GM23248 (cell line): Measurements from ENCODE around the gene EGR4. TPM values are rescaled to one million over a fixed set of nuclear protein-coding genes. Genes with fewer than 3 reads are reported as not detected.
A peak's percentile ranks its signal among the peaks of the same experiment; 100 is the strongest.

Experiments
- DNase-seq: peaks from one replicate; pipeline ENCODE4 v3.0.0-alpha.2; 2015
- H2AFZ ChIP-seq: fragments of 200-600 bp; sonication (generic); 2 replicates; pipeline ENCODE4 v1.6.1; 2016; ENCODE audit warnings: antibody characterized with exemption
- H3F3A ChIP-seq: fragments of 200-600 bp; sonication (generic); 2 replicates; pipeline ENCODE4 v1.6.1; 2016; ENCODE audit warnings: mild to moderate bottlenecking, antibody characterized with exemption, mixed run types; ENCODE audit not compliant: insufficient read depth
- H3K27ac ChIP-seq: fragments of 200-600 bp; sonication (generic); 2 replicates; pipeline ENCODE4 v1.5.1; 2016; ENCODE audit warnings: mild to moderate bottlenecking
- H3K27me3 ChIP-seq: fragments of 200-600 bp; sonication (generic); replicated peaks from 2 replicates; pipeline ENCODE4 v1.6.1; 2016; ENCODE audit warnings: mild to moderate bottlenecking; ENCODE audit not compliant: insufficient read depth
- H3K36me3 ChIP-seq: fragments of 200-600 bp; sonication (generic); 2 replicates; pipeline ENCODE4 v1.6.1; 2016; ENCODE audit warnings: low read depth, mild to moderate bottlenecking
- H3K4me1 ChIP-seq: fragments of 200-600 bp; sonication (generic); 2 replicates; pipeline ENCODE4 v1.6.1; 2016; ENCODE audit warnings: mild to moderate bottlenecking; ENCODE audit not compliant: insufficient read depth
- H3K4me2 ChIP-seq: fragments of 200-600 bp; sonication (generic); one replicate; pipeline ENCODE4 v1.6.1; 2016; ENCODE audit warnings: mild to moderate bottlenecking; ENCODE audit not compliant: unreplicated experiment
- H3K4me3 ChIP-seq: fragments of 200-600 bp; sonication (generic); 2 replicates; pipeline ENCODE4 v1.5.1; 2016; ENCODE audit warnings: mild to moderate bottlenecking
- H3K79me2 ChIP-seq: fragments of 200-600 bp; sonication (generic); 2 replicates; pipeline ENCODE4 v1.6.1; 2016; ENCODE audit warnings: mild to moderate bottlenecking; ENCODE audit not compliant: insufficient read depth
- H3K9ac ChIP-seq: fragments of 200-600 bp; sonication (generic); 2 replicates; pipeline ENCODE4 v1.6.1; 2016; ENCODE audit warnings: mild to moderate bottlenecking
- H3K9me2 ChIP-seq: fragments of 200-600 bp; sonication (generic); 2 replicates; pipeline ENCODE4 v1.6.1; 2016; ENCODE audit warnings: mixed run types, mild to moderate bottlenecking, moderate library complexity; ENCODE audit not compliant: insufficient read depth
- H3K9me3 ChIP-seq: fragments of 200-600 bp; sonication (generic); one replicate; pipeline ENCODE4 v1.6.1; 2017; ENCODE audit warnings: low read depth
- H4K20me1 ChIP-seq: fragments of 200-600 bp; sonication (generic); 2 replicates; pipeline ENCODE4 v1.6.0; 2016; ENCODE audit not compliant: insufficient read depth
- EZH2 ChIP-seq: fragments of 200-600 bp; sonication (generic); IDR thresholded peaks from 2 replicates; pipeline ENCODE4 v1.6.1; 2018; ENCODE audit warnings: antibody characterized with exemption, mild to moderate bottlenecking; ENCODE audit not compliant: insufficient read depth, poor library complexity, severe bottlenecking
- EZH2phosphoT487 ChIP-seq: fragments of 200-600 bp; sonication (generic); IDR thresholded peaks from 2 replicates; pipeline ENCODE4 v1.6.1; 2018; ENCODE audit warnings: antibody characterized with exemption, moderate library complexity, mild to moderate bottlenecking, low read depth; ENCODE audit not compliant: insufficient read depth
- WGBS, 2 experiments: methylation state at CpG; one replicate each; pipeline ENCODE4 v1.1.6; 2015 to 2017; ENCODE audit warnings: low lambda C conversion rate in 2 of 2, low coverage in 1 of 2; ENCODE audit errors: missing lambda C conversion rate in 2 of 2; 5-methylcytosine and 5-hydroxymethylcytosine counted together
- in situ Hi-C: fragments of 300-500 bp; cut with MboI; formaldehyde crosslinking; loops from 2 replicates; pipeline ENCODE4 v1.15.0; 2020
- polyA plus RNA-seq: library from polyadenylated mRNA; unstranded; fragments of >200 nt; fragmentation: Nextera tagmentation; extraction: Ambion mirVana; gene quantifications from 2 replicates; pipeline ENCODE4 v1.2.1, GENCODE V29; 2016
- total RNA-seq: library from RNA; depleted of rRNA; stranded (reverse); fragments of >200 nt; shearing (Covaris generic); gene quantifications from 2 replicates; pipeline ENCODE4 v1.2.3, GENCODE V29; 2014; rRNA removed

Gene EGR4
- total RNA-seq (not detected in 2 replicates), polyA plus RNA-seq (0.08 TPM in 1 of 2 replicates, not detected in the other)

- H2AFZ ChIP-seq: peak within 1 kb of the TSS; percentile 61
- WGBS, 2 experiments: 4 to 5% methylated on average over 23 to 44 of the region's 45 CpGs
- peak within 1 kb of the TSS; percentile 69 for H3K4me2 ChIP-seq
- H3K27me3 ChIP-seq: peaks cover 51% of the 10 kb centered on the region
- H4K20me1 ChIP-seq: no peaks in the 10 kb centered on the region
- H3K9ac ChIP-seq: no peak within 1 kb of the TSS
- H3K4me3 ChIP-seq: peak within 1 kb of the TSS; percentile 71
- H3K36me3 ChIP-seq: no peaks in the 10 kb centered on the region
- H3F3A ChIP-seq: no peaks in the 10 kb centered on the region
- no peak within 1 kb of the TSS for H3K27ac ChIP-seq
- H3K79me2 ChIP-seq: no peaks in the 10 kb centered on the region
- in situ Hi-C loops: no loop called here
- no peaks in the 10 kb centered on the region for H3K9me2 ChIP-seq
- TF ChIP-seq EZH2phosphoT487: no peak
- no peak for TF ChIP-seq EZH2
- DNase-seq: peak; percentile 85
- H3K4me1 ChIP-seq: no peaks in the 10 kb centered on the region
- H3K9me3 ChIP-seq: no peaks in the 10 kb centered on the region
Measured at GRCh38 chr2:73293534-73294171, at the start of gene EGR4. EGR4 (minus strand) TSS chr2:73293548; CDS start chr2:73293317, 231 bp downstream.

- Histone ChIP-seq H3K9ac (no peak overlapping the region), H3K9me2 (no peaks in the 10 kb centered on the region), H3K4me3 (no peak overlapping the region), H4K20me1 (no peaks in the 10 kb centered on the region), H3K27ac (no peak overlapping the region), H3F3A (no peaks in the 10 kb centered on the region), H3K27me3 (peaks cover 21% of the 10 kb centered on the region; the same call in 1 of the 2 replicates), H3K79me2 (no peaks in the 10 kb centered on the region), H3K4me1 (no peaks in the 10 kb centered on the region), H2AFZ (no peak overlapping the region), H3K36me3 (no peaks in the 10 kb centered on the region), H3K9me3 (no peaks in the 10 kb centered on the region), H3K4me2 (no peak overlapping the region)
- WGBS, 2 experiments: 37 to 51% methylated on average over 3 of the region's 3 CpGs
- no peak for DNase-seq
- TF ChIP-seq EZH2: no peak
- in situ Hi-C loops: no loop called here
Measured at GRCh38 chr2:73341039-73341438, 47.7 kb upstream of the EGR4 start.

GRCh38 chr2:73339201-73339600 lies 45.9 kb upstream of the EGR4 start:
- H2AFZ ChIP-seq: no peak overlapping the region
- H3K9ac ChIP-seq: no peak overlapping the region
- no peak overlapping the region for H3K4me2 ChIP-seq
- peaks cover 24% of the 10 kb centered on the region for H3K27me3 ChIP-seq
- H3K9me2 ChIP-seq: no peaks in the 10 kb centered on the region
- in situ Hi-C loops: no loop called here
- H3K27ac ChIP-seq: no peak overlapping the region
- no peak for DNase-seq
- no peaks in the 10 kb centered on the region for H3K4me1 ChIP-seq
- no peaks in the 10 kb centered on the region for H3K36me3 ChIP-seq
- no peaks in the 10 kb centered on the region for H3K9me3 ChIP-seq
- H4K20me1 ChIP-seq: no peaks in the 10 kb centered on the region
- WGBS, 2 experiments: 24 to 25% methylated on average over 3 of the region's 3 CpGs
- H3K4me3 ChIP-seq: no peak overlapping the region
- H3F3A ChIP-seq: no peaks in the 10 kb centered on the region
- H3K79me2 ChIP-seq: no peaks in the 10 kb centered on the region
- no peak for TF ChIP-seq EZH2
- no peak for TF ChIP-seq EZH2phosphoT487

- Histone ChIP-seq H3K9me2 (no peaks in the 10 kb centered on the region), H2AFZ (no peak overlapping the region), H3K9me3 (no peaks in the 10 kb centered on the region), H3K36me3 (no peaks in the 10 kb centered on the region), H3K27ac (no peak overlapping the region), H3K4me3 (no peak overlapping the region), H3K79me2 (no peaks in the 10 kb centered on the region), H3F3A (no peaks in the 10 kb centered on the region), H3K4me1 (no peaks in the 10 kb centered on the region), H4K20me1 (no peaks in the 10 kb centered on the region), H3K4me2 (no peak overlapping the region), H3K27me3 (peaks cover 22% of the 10 kb centered on the region), H3K9ac (no peak overlapping the region)
- 3 to 7% methylated on average over 3 of the region's 3 CpGs for WGBS, 2 experiments
- DNase-seq: no peak
- TF ChIP-seq EZH2phosphoT487 (no peak), EZH2 (no peak)
- in situ Hi-C loops: no loop called here
Measured at GRCh38 chr2:73337828-73338227, 44.5 kb upstream of the EGR4 start.
